KMS-11 (cell line): ENCODE data around the gene SYNDIG1.
A peak's percentile ranks its signal among the peaks of the same experiment; 100 is the strongest.

Source experiments
- H2AFZ ChIP-seq: fragments of 200-600 bp; sonication (generic); 2 replicates; pipeline ENCODE4 v1.6.1; 2016; ENCODE audit warnings: antibody characterized with exemption, mixed run types, low read depth
- H3K27ac ChIP-seq: fragments of 200-600 bp; sonication (generic); 2 replicates; pipeline ENCODE4 v1.6.1; 2016; ENCODE audit warnings: mild to moderate bottlenecking, mixed run types
- H3K27me3 ChIP-seq: fragments of 200-600 bp; sonication (generic); 2 replicates; pipeline ENCODE4 v1.6.1; 2017; ENCODE audit warnings: mild to moderate bottlenecking, low read depth, mixed run types, moderate library complexity; ENCODE audit not compliant: insufficient read depth
- H3K36me3 ChIP-seq: fragments of 200-600 bp; sonication (generic); 2 replicates; pipeline ENCODE4 v1.6.1; 2017; ENCODE audit warnings: mild to moderate bottlenecking, mixed run types; ENCODE audit not compliant: insufficient read depth
- H3K4me1 ChIP-seq: fragments of 200-600 bp; sonication (generic); 2 replicates; pipeline ENCODE4 v1.6.1; 2016; ENCODE audit warnings: mild to moderate bottlenecking, low read depth, mixed run types; ENCODE audit not compliant: poor library complexity, severe bottlenecking
- H3K4me2 ChIP-seq: fragments of 200-600 bp; sonication (generic); 2 replicates; pipeline ENCODE4 v1.7.0; 2016; ENCODE audit warnings: mild to moderate bottlenecking, mixed run types
- H3K4me3 ChIP-seq: fragments of 200-600 bp; sonication (generic); IDR thresholded peaks from 2 replicates; pipeline ENCODE4 v1.6.1; 2017; ENCODE audit warnings: low read depth, low read length, mixed read lengths; ENCODE audit not compliant: insufficient read depth
- H3K79me2 ChIP-seq: fragments of 200-600 bp; sonication (generic); 2 replicates; pipeline ENCODE4 v1.6.1; 2016; ENCODE audit warnings: low read depth, mixed run types; ENCODE audit not compliant: insufficient read depth
- H3K9ac ChIP-seq: fragments of 200-600 bp; sonication (generic); 2 replicates; pipeline ENCODE4 v1.6.1; 2016; ENCODE audit warnings: mild to moderate bottlenecking, mixed run types
- H4K20me1 ChIP-seq: fragments of 200-600 bp; sonication (generic); 2 replicates; pipeline ENCODE4 v1.6.1; 2016; ENCODE audit warnings: mild to moderate bottlenecking, mixed run types; ENCODE audit not compliant: insufficient read depth
- TF ChIP-seq, protein P1 (sequence below): fragments of 200-600 bp; sonication (generic); conservative IDR thresholded peaks from 2 replicates; pipeline ENCODE4 v1.6.1; 2017; ENCODE audit warnings: low read depth, mild to moderate bottlenecking, antibody characterized with exemption, low read length, moderate library complexity, mixed read lengths

SYNDIG1 gene

DNA sequence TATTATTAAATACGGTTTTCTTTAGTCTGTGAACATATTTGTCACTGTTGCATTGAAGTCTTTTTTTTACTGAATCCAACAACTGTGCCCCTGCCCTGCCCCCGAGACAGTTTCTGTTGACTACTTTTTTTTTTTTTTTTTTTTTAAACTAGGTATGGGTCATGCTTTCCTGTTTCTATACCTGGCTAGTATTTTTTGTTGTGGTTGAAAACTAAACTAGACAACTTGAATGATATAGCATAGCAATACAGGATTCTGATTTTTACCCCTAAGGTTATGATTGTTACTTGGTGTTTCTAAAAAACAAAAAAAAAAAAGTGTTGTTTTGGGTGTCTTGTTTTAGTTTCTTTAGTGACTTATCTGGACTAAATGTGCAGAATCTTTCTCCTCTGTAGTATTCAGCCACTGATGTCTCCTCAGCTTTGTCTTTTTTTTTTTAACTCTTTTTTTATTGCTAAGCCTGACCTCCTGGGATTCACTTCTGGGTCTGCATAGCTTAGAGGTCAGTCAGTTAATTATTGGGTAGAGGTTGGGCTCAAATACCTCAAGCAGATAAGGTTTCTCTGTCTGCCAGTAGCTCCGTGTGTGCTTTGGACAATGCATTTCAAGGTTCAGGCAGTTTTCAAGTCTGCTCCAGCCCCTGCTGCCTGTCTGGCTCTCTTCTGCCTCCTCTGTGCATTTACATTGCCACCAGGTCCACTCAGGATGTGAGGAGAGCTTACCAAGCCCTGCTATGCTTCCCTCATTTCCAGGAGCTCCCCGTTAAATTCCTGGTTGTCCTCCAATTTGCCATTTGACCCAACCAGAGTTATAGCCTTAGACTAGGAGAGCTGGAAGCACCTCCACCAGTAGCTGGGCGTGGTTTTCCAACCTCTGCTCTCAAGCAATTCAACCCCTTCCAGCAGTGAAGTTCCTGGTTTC lies 91.4 kb downstream of the SYNDIG1 start:
- Histone ChIP-seq H3K4me2 (peak overlapping the region; percentile 61), H3K4me1 (peaks cover 32% of the 10 kb centered on the region), H3K36me3 (0 out of 2 replicates have a peak, but pooled peaks cover 4% of the 10 kb centered on the region), H2AFZ (no peak overlapping the region), H3K4me3 (no peak overlapping the region), H3K27me3 (no peaks in the 10 kb centered on the region), H3K79me2 (no peaks in the 10 kb centered on the region; the same call in 1 of the 2 replicates), H3K27ac (peak overlapping the region; percentile 40; the same call in 1 of the 2 replicates), H3K9ac (no peak overlapping the region; the same call in 1 of the 2 replicates), H4K20me1 (no peaks in the 10 kb centered on the region)
- TF ChIP-seq, protein P1, sequence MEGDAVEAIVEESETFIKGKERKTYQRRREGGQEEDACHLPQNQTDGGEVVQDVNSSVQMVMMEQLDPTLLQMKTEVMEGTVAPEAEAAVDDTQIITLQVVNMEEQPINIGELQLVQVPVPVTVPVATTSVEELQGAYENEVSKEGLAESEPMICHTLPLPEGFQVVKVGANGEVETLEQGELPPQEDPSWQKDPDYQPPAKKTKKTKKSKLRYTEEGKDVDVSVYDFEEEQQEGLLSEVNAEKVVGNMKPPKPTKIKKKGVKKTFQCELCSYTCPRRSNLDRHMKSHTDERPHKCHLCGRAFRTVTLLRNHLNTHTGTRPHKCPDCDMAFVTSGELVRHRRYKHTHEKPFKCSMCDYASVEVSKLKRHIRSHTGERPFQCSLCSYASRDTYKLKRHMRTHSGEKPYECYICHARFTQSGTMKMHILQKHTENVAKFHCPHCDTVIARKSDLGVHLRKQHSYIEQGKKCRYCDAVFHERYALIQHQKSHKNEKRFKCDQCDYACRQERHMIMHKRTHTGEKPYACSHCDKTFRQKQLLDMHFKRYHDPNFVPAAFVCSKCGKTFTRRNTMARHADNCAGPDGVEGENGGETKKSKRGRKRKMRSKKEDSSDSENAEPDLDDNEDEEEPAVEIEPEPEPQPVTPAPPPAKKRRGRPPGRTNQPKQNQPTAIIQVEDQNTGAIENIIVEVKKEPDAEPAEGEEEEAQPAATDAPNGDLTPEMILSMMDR: no peak

DNA sequence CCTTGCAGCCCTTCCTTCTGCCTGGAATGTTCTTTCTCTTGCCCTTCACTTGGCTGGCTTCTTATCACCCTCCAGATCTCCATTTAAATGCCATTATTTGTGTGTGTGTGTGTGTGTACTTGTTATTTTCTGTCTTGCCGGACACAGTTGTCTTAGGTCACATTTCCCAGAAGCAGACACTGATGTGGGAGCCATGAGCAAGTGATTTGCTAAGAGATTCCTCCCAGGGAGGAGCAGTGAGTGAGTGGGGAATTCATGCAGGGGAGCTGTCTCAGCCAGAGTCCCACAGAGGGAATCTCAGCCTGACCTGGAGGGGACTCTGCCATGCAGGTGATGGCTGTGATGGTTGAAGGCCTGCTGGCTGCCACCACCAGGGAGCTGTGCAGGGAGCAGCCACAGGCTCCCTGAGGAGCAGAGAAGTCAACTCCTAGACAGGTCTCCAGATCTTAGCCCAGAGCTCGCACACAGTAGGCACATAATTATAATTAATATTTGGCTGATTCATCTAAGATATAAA lies 96.5 kb downstream of the SYNDIG1 start:
- H3K9ac ChIP-seq: no peak overlapping the region
- H2AFZ ChIP-seq: no peak overlapping the region
- no peak overlapping the region for H3K4me2 ChIP-seq
- no peak overlapping the region for H3K4me3 ChIP-seq
- H3K27ac ChIP-seq: no peak overlapping the region
- H3K36me3 ChIP-seq: 0 out of 2 replicates have a peak, but pooled peaks cover 4% of the 10 kb centered on the region
- no peaks in the 10 kb centered on the region for H3K27me3 ChIP-seq
- peaks cover 10% of the 10 kb centered on the region for H3K4me1 ChIP-seq
- H3K79me2 ChIP-seq: no peaks in the 10 kb centered on the region
- H4K20me1 ChIP-seq: no peaks in the 10 kb centered on the region
- TF ChIP-seq, protein P1: no peak

DNA sequence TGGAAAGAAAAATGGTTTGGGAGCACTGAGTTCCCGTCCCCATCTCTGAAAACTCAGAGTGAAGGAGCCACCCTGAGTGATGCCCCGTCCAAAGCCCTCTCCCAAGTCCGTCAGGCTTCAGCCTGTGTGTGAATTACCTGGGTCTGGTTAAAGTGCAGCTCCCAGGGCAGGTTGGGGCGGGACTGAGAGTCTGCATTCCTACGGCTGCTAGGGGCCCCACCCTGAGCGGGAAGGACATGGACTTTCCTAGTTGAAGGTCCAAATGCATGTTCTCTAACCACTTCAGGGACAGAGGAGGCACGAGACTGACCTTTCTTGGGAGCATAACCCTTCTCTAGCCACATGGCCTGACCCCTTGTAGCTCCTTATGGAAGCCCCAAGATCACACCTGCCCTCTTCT lies 97.2 kb downstream of the SYNDIG1 start:
- TF ChIP-seq, protein P1: no peak
- H3K79me2 ChIP-seq: no peaks in the 10 kb centered on the region

DNA sequence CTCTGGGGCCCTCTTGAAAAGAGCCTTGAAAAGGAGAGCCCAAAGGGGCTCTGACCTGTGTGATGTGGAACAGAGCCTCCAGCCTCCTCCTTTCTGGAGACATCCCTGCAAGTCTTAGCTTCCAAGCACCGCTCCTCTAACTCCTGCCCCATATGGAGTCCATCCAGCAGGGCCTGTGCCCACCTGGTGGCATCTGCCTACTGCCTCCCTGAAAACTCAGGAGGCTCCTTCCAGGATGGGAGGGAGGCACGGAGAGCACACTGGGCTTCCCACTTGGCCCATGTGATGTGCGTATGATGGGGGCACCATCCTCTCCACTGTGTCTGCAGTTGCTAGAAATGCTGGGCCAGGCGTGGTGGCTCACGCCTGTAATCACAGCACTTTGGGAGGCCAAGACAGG lies 98.1 kb downstream of the SYNDIG1 start:
- Histone ChIP-seq H4K20me1 (no peaks in the 10 kb centered on the region), H3K4me2 (no peak overlapping the region)
- TF ChIP-seq, protein P1: no peak

More for the DNA sequence above, 97.2 kb downstream of the SYNDIG1 start:
- no peak overlapping the region for H3K27ac ChIP-seq
- 0 out of 2 replicates have a peak, but pooled peaks cover 4% of the 10 kb centered on the region for H3K36me3 ChIP-seq
- no peaks in the 10 kb centered on the region for H4K20me1 ChIP-seq
- H2AFZ ChIP-seq: no peak overlapping the region
- H3K4me2 ChIP-seq: no peak overlapping the region
- H3K4me3 ChIP-seq: no peak overlapping the region
- peaks cover 2% of the 10 kb centered on the region for H3K4me1 ChIP-seq
- no peaks in the 10 kb centered on the region for H3K27me3 ChIP-seq
- H3K9ac ChIP-seq: no peak overlapping the region

More for the DNA sequence above, 98.1 kb downstream of the SYNDIG1 start:
- H2AFZ ChIP-seq: no peak overlapping the region
- 0 out of 2 replicates have a peak, but pooled peaks cover 4% of the 10 kb centered on the region for H3K36me3 ChIP-seq
- no peak overlapping the region for H3K27ac ChIP-seq
- H3K79me2 ChIP-seq: no peaks in the 10 kb centered on the region
- no peak overlapping the region for H3K9ac ChIP-seq
- H3K4me1 ChIP-seq: no peaks in the 10 kb centered on the region
- no peaks in the 10 kb centered on the region for H3K27me3 ChIP-seq
- no peak overlapping the region for H3K4me3 ChIP-seq
